GM19397 (cell line): Measurements from ENCODE around the gene RIC8B.

ENCODE experiments used
- ATAC-seq: cut with Tn5 transposase; IDR thresholded peaks from one replicate; pipeline ENCODE4 v1.9.1; 2021; ENCODE audit warnings: mild to moderate bottlenecking, moderate library complexity; ENCODE audit not compliant: unreplicated experiment

The RIC8B gene

DNA sequence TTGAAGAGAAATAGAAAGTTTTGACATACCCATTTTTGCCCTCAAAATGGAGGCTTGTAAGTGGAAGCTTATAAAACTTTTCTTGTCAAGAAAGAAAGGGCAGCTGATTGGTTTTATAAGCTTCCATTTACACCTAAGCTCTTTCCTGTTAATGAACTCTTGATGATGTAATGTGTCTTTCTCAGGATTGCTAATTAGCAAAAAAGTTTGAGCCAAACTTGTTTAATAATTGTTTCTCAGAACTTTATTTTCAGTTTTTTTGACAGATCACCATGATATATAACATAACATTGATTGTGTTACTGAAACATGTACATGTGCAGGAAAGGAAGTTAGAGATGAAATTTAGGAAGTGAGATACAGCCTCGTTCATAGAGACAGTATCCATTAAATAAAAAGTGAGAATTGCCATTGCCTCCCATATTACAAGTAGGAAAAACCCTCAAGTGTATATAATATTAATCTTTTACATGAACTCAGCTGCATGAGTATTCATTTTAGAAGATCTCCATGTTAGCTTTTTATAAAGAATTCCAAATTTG, 26.8 kb downstream of the RIC8B start:
- no peak for ATAC-seq

DNA sequence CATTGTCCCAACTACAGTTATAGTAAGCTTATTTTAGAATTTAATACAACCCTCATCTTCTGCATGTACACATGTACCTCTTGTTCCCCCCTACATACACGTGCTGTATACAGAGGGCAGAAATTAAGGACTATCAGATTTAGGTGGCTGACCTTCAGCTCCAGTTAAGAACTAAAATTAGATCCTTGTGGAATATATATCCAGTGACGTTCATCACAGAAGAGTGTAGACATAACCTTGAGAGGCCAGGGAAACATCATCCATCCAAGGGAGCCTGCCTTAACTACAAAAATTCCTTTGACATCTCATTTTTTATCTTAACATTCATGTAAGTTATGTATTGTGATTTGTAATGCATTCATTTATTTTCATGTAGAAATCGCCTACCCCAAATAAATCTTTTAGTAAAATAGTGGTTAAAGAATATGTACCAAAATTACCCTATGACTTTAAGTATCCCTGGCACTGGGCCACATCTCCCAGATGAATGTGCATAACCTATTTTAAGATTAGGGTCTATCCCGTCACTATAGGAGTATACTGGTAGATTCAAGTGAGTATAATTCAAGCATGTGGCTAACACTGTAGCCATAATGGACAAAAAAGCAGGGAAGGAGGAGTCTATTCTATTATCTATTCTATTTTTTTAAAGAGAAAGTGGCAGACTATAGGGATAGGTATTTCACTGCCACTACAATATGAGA, 27.5 kb downstream of the RIC8B start:
- ATAC-seq: no peak

DNA sequence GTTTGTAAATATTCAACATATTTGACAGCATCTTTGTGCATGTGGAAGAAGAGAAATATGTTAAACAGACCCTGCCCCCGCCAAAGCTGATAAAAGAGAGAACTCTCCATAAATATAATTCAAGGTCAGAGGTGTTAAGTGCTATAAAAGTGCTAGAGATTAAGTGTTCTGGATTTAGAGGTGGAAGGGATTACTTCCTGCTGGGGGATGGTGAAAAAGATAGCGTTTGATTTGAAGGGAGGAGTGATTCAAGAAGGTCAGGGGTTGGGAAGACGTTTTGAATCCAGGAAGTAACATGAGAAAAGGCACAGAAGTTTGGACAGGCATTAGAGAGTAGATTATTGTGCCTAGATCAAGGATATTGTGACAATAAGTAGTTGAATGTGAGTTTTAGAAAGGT, 30.2 kb downstream of the RIC8B start:
- ATAC-seq: no peak

GRCh38 chr12:106814714-106815113, 40.2 kb downstream of the RIC8B start:
- no peak for ATAC-seq

- no peak for ATAC-seq
Measured at GRCh38 chr12:106815741-106816140, 41.3 kb downstream of the RIC8B start.

DNA sequence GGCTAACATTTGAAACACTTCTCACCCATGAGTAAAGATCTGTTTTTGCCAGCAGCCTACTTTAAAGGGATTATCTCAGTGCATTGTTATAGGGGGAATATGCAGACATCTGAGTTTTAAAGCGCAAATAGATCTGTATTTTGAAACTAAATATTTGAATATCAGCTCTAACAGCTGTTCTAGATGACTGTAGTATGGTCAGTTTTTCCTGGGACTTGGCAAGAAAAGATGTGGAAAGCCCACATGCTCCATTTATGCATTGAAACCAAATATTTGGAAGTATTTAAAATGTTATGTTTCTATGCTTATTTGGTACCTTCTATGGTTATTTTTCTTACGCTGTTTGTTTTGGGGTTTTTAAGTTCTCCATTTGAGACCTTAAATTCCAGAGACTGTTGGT, 41.7 kb downstream of the RIC8B start:
- ATAC-seq: no peak

- ATAC-seq: no peak
Measured at GRCh38 chr12:106819991-106820390, 45.5 kb downstream of the RIC8B start.

- ATAC-seq: no peak
Measured at GRCh38 chr12:106831699-106832098, 57.2 kb downstream of the RIC8B start.

DNA sequence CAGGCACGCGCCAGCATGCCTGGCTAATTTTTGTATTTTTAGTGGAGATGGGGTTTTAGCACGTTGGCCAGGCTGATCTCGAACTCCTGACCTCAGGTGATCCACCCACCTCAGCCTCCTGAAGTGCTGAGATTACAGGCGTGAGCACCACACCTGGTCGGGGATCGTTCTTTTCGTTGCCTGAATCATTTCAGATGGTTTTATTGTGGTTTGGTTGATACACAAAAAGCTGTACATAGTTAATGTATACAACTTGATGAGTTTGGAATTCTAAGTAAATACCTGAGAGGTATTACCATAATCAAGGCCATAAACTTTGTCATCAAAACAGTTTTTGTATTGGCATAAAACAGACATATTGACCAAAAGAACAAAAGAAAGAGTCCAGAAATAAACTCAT, 63.3 kb downstream of the RIC8B start:
- ATAC-seq: no peak

DNA sequence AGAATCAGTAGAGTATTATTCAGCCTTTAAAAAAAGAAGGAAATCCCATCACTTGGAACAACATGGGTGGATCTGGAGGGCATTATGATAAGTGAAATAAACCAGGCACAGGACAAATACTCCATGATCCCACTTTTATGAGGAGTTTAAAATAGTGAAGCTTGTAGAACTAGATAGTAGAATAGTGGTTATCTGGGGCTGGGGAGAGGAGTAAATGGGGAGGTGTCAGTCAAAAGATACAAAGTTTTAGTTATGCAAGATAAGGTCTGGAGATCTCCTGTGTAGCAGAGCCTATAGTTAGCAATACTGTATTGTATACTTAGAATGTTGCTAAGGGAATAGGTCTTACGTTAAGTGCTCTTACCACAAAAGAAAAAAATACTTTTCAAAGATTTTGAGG, 64.9 kb downstream of the RIC8B start:
- ATAC-seq: no peak

GRCh38 chr12:106840243-106840642, 65.8 kb downstream of the RIC8B start:
- no peak for ATAC-seq

DNA sequence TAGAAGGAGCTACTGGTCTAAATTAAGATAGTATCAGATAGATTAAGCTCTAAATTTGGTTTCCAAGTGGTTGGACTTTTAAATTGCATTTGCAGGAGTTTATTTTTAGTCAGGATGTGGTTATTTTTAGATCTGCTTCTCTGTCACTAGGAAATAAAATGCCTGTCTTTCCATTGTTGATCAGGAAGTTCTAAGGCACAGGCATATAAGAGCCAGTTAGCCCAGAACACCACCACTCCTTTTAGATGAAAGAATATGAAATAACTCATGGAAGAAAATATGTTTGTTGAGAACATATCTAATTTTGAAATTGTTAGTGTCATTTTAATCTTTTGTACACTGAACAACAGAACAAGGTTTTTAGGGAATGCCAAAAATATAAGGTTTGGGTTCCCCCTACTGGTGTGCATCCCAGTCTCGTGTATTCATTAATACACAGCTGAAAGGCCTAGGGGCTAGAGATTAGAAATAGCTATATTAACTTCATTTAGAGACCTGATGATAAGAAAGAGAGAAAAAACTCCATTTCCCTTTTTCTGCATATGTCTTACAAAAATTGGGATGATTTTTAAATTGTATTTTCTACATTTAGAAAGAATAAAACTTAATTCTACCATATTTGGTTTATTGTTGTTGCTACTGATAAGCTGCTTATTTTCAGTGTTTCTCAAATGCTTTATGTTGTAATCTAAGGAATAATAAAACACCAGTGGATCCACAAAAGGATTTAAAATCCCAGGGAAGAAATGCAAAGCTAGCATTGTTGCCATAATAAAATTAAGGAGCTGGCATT, 67.2 kb downstream of the RIC8B start:
- no peak for ATAC-seq

DNA sequence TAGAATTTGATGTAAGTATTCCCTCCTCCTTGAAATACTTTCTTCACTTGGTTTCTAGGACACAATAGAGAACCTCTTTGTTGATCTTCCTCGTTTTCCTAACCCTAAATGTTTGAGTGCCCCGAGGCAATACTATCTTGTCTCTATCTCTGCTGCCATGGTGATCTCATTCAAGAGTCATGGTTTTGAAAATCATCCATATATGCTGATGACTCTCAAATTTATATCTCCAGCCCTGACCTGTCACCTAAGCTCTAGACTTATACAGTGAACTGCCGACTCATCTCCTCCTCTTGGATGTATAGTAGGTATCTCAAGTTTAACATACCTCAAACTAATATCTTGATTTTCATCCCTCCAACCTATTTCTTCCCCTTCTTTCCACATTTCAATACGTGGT, 71.4 kb downstream of the RIC8B start:
- ATAC-seq: no peak

DNA sequence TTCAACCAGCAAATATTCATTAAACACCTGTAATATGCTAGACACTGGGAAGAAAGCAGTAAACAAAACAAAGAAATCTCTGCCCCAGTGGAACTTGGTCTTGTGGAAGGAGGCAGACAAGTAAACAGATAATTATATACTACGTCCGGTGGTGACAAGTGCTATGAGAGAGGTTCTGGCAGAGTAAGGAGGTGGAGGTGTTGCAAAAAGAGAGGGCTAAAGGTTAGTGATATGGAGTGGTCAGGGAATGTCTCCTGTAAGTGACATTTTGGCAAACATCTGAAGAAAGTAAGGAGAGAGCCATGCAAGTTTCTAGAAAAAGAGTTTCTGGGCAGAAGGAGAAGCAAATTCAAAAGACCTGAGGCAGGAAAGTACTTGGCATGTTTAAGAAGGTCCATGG, 73.4 kb downstream of the RIC8B start:
- ATAC-seq: no peak

DNA sequence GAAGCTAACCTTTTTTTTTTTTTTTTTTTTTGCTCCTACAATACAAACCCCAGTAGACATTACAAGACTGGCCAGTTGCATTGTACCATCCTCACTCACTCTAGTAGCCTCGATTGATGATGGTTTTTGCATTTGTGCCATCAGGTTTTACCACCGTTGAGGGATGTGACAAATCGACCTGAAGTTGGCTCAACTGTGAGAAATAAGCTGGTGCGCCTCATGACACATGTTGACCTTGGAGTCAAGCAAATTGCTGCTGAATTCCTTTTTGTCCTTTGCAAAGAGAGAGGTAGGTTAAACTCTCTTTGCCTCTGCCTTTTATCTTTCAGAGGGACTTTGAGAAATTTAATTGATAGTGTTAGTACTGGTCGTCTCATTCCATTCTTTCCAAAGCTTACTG, 76.8 kb downstream of the RIC8B start:
- no peak for ATAC-seq

DNA sequence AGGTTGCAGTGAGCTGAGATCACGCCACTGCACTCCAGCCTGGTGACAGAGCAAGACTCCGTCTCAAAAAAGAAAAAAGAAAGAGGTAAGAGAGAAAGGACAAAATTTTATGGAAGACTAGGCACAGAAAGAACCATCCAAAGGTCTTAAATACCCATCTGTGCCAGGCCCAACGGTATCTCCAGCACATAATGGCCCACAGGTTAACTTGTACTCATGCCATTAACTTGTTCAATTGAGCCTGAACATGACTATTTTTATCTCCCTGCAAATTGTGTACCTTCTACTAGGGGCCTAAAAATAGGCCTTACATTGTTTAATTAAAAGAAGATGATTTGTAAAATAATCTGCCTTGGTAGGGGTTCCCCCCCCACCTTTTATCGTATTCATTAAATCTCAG, 80.2 kb downstream of the RIC8B start:
- ATAC-seq: no peak

GRCh38 chr12:106855221-106855758, 80.8 kb downstream of the RIC8B start:
- no peak for ATAC-seq

GRCh38 chr12:106861984-106862916, 87.8 kb downstream of the RIC8B start:
- no peak for ATAC-seq

DNA sequence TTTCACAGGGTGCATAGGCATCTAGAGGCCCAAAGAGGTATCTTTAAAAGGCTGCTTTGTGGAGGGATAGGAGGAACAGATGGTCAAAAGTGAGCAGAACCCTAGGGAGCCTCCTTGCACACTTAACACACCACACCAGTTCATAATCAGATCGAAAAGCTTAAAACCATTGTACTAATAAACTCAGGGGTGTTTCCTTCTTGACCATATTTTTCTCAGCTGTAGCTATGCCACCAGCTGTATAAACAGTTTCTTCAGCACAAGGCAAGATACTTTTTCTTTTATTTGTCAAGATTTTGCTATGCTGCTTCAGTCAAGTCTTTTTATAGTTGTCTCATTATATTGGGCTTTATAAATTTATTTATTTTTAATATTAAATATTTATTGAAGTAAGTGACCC, 88.7 kb downstream of the RIC8B start:
- no peak for ATAC-seq

- ATAC-seq: no peak
Measured at GRCh38 chr12:106865683-106866082, 91.2 kb downstream of the RIC8B start.
